Measurements from ENCODE around the gene DPF3.

Gene DPF3

GRCh38 chr14:72792051-72792788 is 101.7 kb downstream of the DPF3 start:
- DNase-seq, result no peak

GRCh38 chr14:72790887-72791566 is 102.9 kb downstream of the DPF3 start:
- DNase-seq, result no peak

- DNase-seq, result no peak
Observed at GRCh38 chr14:72788972-72789728, 104.8 kb downstream of the DPF3 start.

- DNase-seq, result no peak
Observed at GRCh38 chr14:72788255-72788654, 105.6 kb downstream of the DPF3 start.

GRCh38 chr14:72787841-72788240 is 106.1 kb downstream of the DPF3 start:
- no peak for DNase-seq

- DNase-seq, result no peak
Observed at GRCh38 chr14:72786378-72787350, 107.2 kb downstream of the DPF3 start.

- no peak for DNase-seq
Observed at GRCh38 chr14:72783741-72784140, 110.2 kb downstream of the DPF3 start.

GRCh38 chr14:72782817-72783216 is 111.1 kb downstream of the DPF3 start:
- no peak for DNase-seq

GRCh38 chr14:72781561-72782508 is 112.1 kb downstream of the DPF3 start:
- no peak for DNase-seq

- DNase-seq, result no peak
Observed at GRCh38 chr14:72780751-72781150, 113.2 kb downstream of the DPF3 start.

GRCh38 chr14:72779679-72780078 is 114.2 kb downstream of the DPF3 start:
- no peak for DNase-seq

- DNase-seq, result no peak
Observed at GRCh38 chr14:72777636-72778035, 116.3 kb downstream of the DPF3 start.

GRCh38 chr14:72776701-72777261 is 117.1 kb downstream of the DPF3 start:
- no peak for DNase-seq

GRCh38 chr14:72775923-72776554 is 117.9 kb downstream of the DPF3 start:
- DNase-seq, result no peak

- no peak for DNase-seq
Observed at GRCh38 chr14:72774894-72775620, 118.8 kb downstream of the DPF3 start.

- DNase-seq, result no peak
Observed at GRCh38 chr14:72774141-72774540, 119.8 kb downstream of the DPF3 start.

GRCh38 chr14:72771561-72771960 is 122.3 kb downstream of the DPF3 start:
- DNase-seq, result no peak

GRCh38 chr14:72766296-72766695 is 127.6 kb downstream of the DPF3 start:
- DNase-seq, result no peak

- DNase-seq, result no peak
Observed at GRCh38 chr14:72763892-72764291, 130.0 kb downstream of the DPF3 start.

- DNase-seq, result no peak
Observed at GRCh38 chr14:72759670-72760069, 134.2 kb downstream of the DPF3 start.
